Smooth muscle cell (in vitro differentiated cells): Measurements from ENCODE around the gene SIM1. TPM values are rescaled to one million over a fixed set of nuclear protein-coding genes. Genes with fewer than 3 reads are reported as not detected.

ENCODE experiments used
- DNase-seq: peaks from one replicate; lab custom pipeline; 2025; ENCODE audit not compliant: unreplicated experiment; lab: John Stamatoyannopoulos, UW
- H2AFZ ChIP-seq: fragments of 200-600 bp; sonication (generic); 2 replicates; pipeline ENCODE4 v1.6.0; 2016; ENCODE audit warnings: antibody characterized with exemption, low read depth, mild to moderate bottlenecking
- H3F3A ChIP-seq: fragments of 200-600 bp; sonication (generic); 2 replicates; pipeline ENCODE4 v1.6.0; 2017; ENCODE audit warnings: antibody characterized with exemption, low read depth
- H3K27ac ChIP-seq: fragments of 200-600 bp; sonication (generic); 2 replicates; pipeline ENCODE4 v1.5.1; 2016; ENCODE audit warnings: low read depth, mild to moderate bottlenecking
- H3K27me3 ChIP-seq: fragments of 200-600 bp; sonication (generic); 2 replicates; pipeline ENCODE4 v1.6.1; 2016; ENCODE audit warnings: low read depth, mild to moderate bottlenecking
- H3K36me3 ChIP-seq: fragments of 200-600 bp; sonication (generic); 2 replicates; pipeline ENCODE4 v1.5.1; 2016; ENCODE audit warnings: low read depth
- H3K4me1 ChIP-seq: fragments of 200-600 bp; sonication (generic); 2 replicates; pipeline ENCODE4 v1.5.1; 2016; ENCODE audit warnings: low read depth
- H3K4me2 ChIP-seq: fragments of 200-600 bp; sonication (generic); 2 replicates; pipeline ENCODE4 v1.6.0; 2016; ENCODE audit warnings: mild to moderate bottlenecking
- H3K4me3 ChIP-seq: fragments of 200-600 bp; sonication (generic); 2 replicates; pipeline ENCODE4 v1.5.1; 2016; ENCODE audit warnings: mild to moderate bottlenecking
- H3K79me2 ChIP-seq: fragments of 200-600 bp; sonication (generic); 2 replicates; pipeline ENCODE4 v1.6.0; 2016; ENCODE audit warnings: low read depth, mild to moderate bottlenecking
- H3K9ac ChIP-seq: fragments of 200-600 bp; sonication (generic); 2 replicates; pipeline ENCODE4 v1.6.0; 2016; ENCODE audit warnings: low read depth
- H3K9me3 ChIP-seq: fragments of 200-600 bp; sonication (generic); replicated peaks from 2 replicates; pipeline ENCODE4 v1.5.1; 2016; ENCODE audit warnings: low read depth
- H4K20me1 ChIP-seq: fragments of 200-600 bp; sonication (generic); 2 replicates; pipeline ENCODE4 v1.6.0; 2016; ENCODE audit warnings: low read depth
- WGBS: methylation state at CpG from one replicate; pipeline ENCODE4 v1.1.7; 2016; ENCODE audit warnings: low lambda C conversion rate; 5-methylcytosine and 5-hydroxymethylcytosine counted together
- polyA plus RNA-seq: library from polyadenylated mRNA; unstranded; fragments of >200 nt; fragmentation: Nextera tagmentation; extraction: Ambion mirVana; gene quantifications from 2 replicates; pipeline ENCODE4 v1.2.1, GENCODE V29; 2016
- total RNA-seq: library from RNA; depleted of rRNA; stranded (reverse); fragments of >200 nt; gene quantifications from 2 replicates; pipeline ENCODE4 v1.2.3, GENCODE V29; 2014
- TF ChIP-seq, protein P1 (sequence below): fragments of 200-600 bp; sonication (generic); IDR thresholded peaks from 2 replicates; pipeline ENCODE4 v1.5.1; 2017; ENCODE audit warnings: borderline replicate concordance, mild to moderate bottlenecking, antibody characterized with exemption; ENCODE audit not compliant: insufficient read depth, poor library complexity, severe bottlenecking

SIM1 gene
- total and polyA plus RNA-seq, 2 experiments from 2014 or later = not detected

DNA sequence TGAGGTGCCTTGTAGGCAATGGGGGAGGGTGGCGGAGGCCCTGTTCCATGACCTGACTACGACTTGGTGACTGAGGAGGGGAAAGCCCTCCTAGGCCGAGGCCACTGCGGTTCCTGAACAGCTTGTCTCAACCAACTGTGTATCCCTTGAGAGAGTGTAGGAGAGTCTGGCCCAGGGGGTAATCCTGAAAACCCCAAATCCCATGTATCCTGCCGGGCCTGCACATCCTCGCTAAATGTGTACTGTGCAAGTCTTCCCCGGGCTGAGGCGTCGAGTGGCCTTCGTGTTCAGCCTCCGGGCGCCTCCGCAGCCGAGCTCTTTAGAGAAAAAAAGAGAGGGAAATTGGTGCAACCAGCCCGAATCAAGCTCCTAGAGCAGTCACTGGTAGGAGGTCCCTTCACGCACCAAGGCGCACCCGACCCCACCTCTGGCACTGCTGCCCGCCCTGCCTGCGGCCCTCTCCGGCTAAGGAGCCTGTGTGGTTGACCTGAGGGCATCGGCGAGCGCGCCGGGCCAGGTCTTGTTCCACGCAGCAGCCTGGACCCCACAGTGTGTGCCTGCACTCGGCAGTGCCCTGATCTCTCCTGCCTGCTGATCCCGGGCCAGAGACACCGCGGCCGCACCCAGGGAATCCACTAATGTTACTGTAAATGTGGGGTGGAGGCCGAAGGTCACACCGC is 7.3 kb downstream of the SIM1 start:
- TF ChIP-seq, protein P1, sequence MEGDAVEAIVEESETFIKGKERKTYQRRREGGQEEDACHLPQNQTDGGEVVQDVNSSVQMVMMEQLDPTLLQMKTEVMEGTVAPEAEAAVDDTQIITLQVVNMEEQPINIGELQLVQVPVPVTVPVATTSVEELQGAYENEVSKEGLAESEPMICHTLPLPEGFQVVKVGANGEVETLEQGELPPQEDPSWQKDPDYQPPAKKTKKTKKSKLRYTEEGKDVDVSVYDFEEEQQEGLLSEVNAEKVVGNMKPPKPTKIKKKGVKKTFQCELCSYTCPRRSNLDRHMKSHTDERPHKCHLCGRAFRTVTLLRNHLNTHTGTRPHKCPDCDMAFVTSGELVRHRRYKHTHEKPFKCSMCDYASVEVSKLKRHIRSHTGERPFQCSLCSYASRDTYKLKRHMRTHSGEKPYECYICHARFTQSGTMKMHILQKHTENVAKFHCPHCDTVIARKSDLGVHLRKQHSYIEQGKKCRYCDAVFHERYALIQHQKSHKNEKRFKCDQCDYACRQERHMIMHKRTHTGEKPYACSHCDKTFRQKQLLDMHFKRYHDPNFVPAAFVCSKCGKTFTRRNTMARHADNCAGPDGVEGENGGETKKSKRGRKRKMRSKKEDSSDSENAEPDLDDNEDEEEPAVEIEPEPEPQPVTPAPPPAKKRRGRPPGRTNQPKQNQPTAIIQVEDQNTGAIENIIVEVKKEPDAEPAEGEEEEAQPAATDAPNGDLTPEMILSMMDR = no peak
- Histone ChIP-seq H3K9ac (no peak overlapping the region), H3K4me1 (peaks cover 23% of the 10 kb centered on the region), H3K9me3 (no peaks in the 10 kb centered on the region), H3K4me2 (no peak overlapping the region), H3K4me3 (no peak overlapping the region), H3K27ac (no peak overlapping the region), H4K20me1 (no peaks in the 10 kb centered on the region), H3K79me2 (no peaks in the 10 kb centered on the region), H2AFZ (no peak overlapping the region), H3F3A (no peaks in the 10 kb centered on the region), H3K27me3 (peaks cover 100% of the 10 kb centered on the region), H3K36me3 (no peaks in the 10 kb centered on the region)
- WGBS = 8% methylated on average over 34 of the region's 34 CpGs
- no peak for DNase-seq

- H3K27me3 ChIP-seq = peaks cover 100% of the 10 kb centered on the region
- H3K9ac ChIP-seq = no peak overlapping the region
- H3K9me3 ChIP-seq = no peaks in the 10 kb centered on the region
- no peaks in the 10 kb centered on the region for H4K20me1 ChIP-seq
- peaks cover 23% of the 10 kb centered on the region for H3K4me1 ChIP-seq
- 14% methylated on average over 8 of the region's 8 CpGs for WGBS
- H3K36me3 ChIP-seq = no peaks in the 10 kb centered on the region
- TF ChIP-seq, protein P1 = no peak
- no peak overlapping the region for H3K27ac ChIP-seq
- no peak overlapping the region for H3K4me2 ChIP-seq
- DNase-seq = no peak
- no peak overlapping the region for H3K4me3 ChIP-seq
- no peak overlapping the region for H2AFZ ChIP-seq
- no peaks in the 10 kb centered on the region for H3K79me2 ChIP-seq
- H3F3A ChIP-seq = no peaks in the 10 kb centered on the region
Measured at GRCh38 chr6:100456908-100457235, 7.8 kb downstream of the SIM1 start.

DNA sequence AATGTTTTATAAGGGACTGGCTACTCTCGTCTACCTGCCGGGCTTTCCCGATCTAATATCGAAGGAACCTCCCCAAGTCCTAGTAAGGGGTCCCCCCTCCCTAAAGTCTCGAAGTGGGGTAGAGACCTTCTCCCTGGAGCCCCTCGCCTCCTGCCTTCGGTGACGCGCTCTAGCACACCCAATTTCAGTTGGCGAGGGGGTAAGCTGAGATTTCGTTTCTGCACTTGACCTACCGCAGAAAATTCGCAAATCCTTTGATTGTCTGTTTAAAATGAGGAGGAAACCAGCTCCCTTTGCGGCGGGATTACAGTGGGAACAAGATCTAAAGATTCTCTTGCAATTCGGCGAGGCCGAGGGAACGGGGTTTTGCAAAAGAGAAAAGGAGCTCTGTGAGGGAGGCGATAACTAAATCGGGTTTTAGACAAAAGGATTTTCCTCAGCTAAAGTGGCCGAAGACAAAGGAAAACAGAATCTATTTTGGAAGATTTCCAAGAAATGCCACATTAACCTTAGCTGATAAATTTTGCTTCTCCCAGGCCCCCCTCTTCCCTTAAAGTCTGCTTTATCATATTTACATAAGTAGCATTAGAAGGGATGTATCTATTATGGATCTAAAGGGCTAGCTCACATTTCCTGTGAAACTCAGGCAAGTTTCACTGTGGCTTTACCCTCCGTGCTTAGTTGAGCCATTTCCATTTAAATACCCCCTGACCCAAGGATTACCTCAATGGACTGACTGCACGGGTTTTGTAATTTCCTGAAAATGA is 8.4 kb downstream of the SIM1 start:
- WGBS = 3% methylated on average over 24 of the region's 24 CpGs
- H3K27me3 ChIP-seq = peaks cover 100% of the 10 kb centered on the region
- H3K4me1 ChIP-seq = peaks cover 23% of the 10 kb centered on the region
- H3F3A ChIP-seq = no peaks in the 10 kb centered on the region
- TF ChIP-seq, protein P1 = no peak
- H3K4me2 ChIP-seq = no peak overlapping the region
- H3K27ac ChIP-seq = no peak overlapping the region
- H3K9ac ChIP-seq = no peak overlapping the region
- H3K36me3 ChIP-seq = no peaks in the 10 kb centered on the region
- no peaks in the 10 kb centered on the region for H4K20me1 ChIP-seq
- no peak for DNase-seq
- no peaks in the 10 kb centered on the region for H3K79me2 ChIP-seq
- no peak overlapping the region for H2AFZ ChIP-seq
- no peaks in the 10 kb centered on the region for H3K9me3 ChIP-seq
- no peak overlapping the region for H3K4me3 ChIP-seq
